IMR-90 (cell line): ENCODE measurements around the gene ZNF157. TPM values are rescaled to one million over a fixed set of nuclear protein-coding genes. Genes with fewer than 3 reads are reported as not detected.

ENCODE experiments used
- ATAC-seq: fragments of 200-7000 bp; cut with Tn5 transposase; 2 replicates; pipeline ENCODE4 v1.9.1; 2020; ENCODE audit warnings: low read depth, mild to moderate bottlenecking, moderate library complexity
- BruUV-seq: library from RNA; stranded (reverse); fragments of 400-500 nt; replicated peaks from 2 replicates; lab custom pipeline; 2021; lab: Mats Ljungman, UMichigan
- CTCF ChIA-PET: fragments of 300-600 bp; formaldehyde crosslinking; extraction: SDS; loops from one replicate; lab custom pipeline; 2021; ENCODE audit warnings: antibody characterized with exemption; lab: Yijun Ruan, JAX
- POLR2A ChIA-PET: fragments of 300-600 bp; sonication (Branson Sonifier 250); formaldehyde crosslinking; loops from one replicate; lab custom pipeline; 2022; ENCODE audit warnings: antibody characterized with exemption; ENCODE audit not compliant: unreplicated experiment; lab: Charles Lee
- DNase-seq: peaks from one replicate; pipeline ENCODE4 v3.0.0; 2013
- H2AFZ ChIP-seq: replicated peaks from 2 replicates; pipeline ENCODE3; 2013; ENCODE audit warnings: low read length, mild to moderate bottlenecking; ENCODE audit not compliant: poor library complexity
- H2AK5ac ChIP-seq: 2 replicates; pipeline ENCODE4 v1.6.1; 2013; ENCODE audit warnings: low read depth, low read length, inconsistent platforms
- H2AK9ac ChIP-seq: replicated peaks from 2 replicates; pipeline ENCODE3; 2013; ENCODE audit warnings: mild to moderate bottlenecking, low read depth, low read length, moderate library complexity; ENCODE audit not compliant: poor library complexity
- H2BK120ac ChIP-seq: 2 replicates; pipeline ENCODE4 v1.6.1; 2013; ENCODE audit warnings: low read depth, low read length, inconsistent platforms
- H2BK15ac ChIP-seq: 3 replicates; pipeline ENCODE4 v1.6.1; 2013; ENCODE audit warnings: low read depth, low read length, inconsistent platforms
- H2BK20ac ChIP-seq: 2 replicates; pipeline ENCODE4 v1.6.1; 2013; ENCODE audit warnings: low read depth, mild to moderate bottlenecking, inconsistent platforms, low read length, moderate library complexity
- H2BK5ac ChIP-seq: 2 replicates; pipeline ENCODE4 v1.6.1; 2013; ENCODE audit warnings: mild to moderate bottlenecking, low read depth, low read length, inconsistent platforms; ENCODE audit not compliant: poor library complexity, severe bottlenecking
- H3K14ac ChIP-seq: replicated peaks from 2 replicates; pipeline ENCODE4 v1.6.1; 2013; ENCODE audit warnings: low read depth, low read length, inconsistent platforms
- H3K18ac ChIP-seq: 2 replicates; pipeline ENCODE4 v1.6.1; 2013; ENCODE audit warnings: low read depth, low read length, control low read depth
- H3K23ac ChIP-seq: 2 replicates; pipeline ENCODE4 v1.6.1; 2013; ENCODE audit warnings: low read depth, low read length, inconsistent platforms
- H3K27ac ChIP-seq: 2 replicates; pipeline ENCODE4 v1.5.1; 2013; ENCODE audit warnings: mild to moderate bottlenecking, control low read depth, low read length; ENCODE audit not compliant: insufficient read depth
- H3K27me3 ChIP-seq: 2 replicates; pipeline ENCODE4 v1.6.1; 2013; ENCODE audit warnings: low read length; ENCODE audit not compliant: control insufficient read depth, insufficient read depth
- H3K36me3 ChIP-seq: 2 replicates; pipeline ENCODE4 v1.6.1; 2013; ENCODE audit warnings: low read length, mixed read lengths; ENCODE audit not compliant: control insufficient read depth, insufficient read depth
- H3K4ac ChIP-seq: 2 replicates; pipeline ENCODE4 v1.6.1; 2013; ENCODE audit warnings: low read depth, low read length, inconsistent platforms
- H3K4me1 ChIP-seq: 2 replicates; pipeline ENCODE4 v1.6.1; 2013; ENCODE audit warnings: low read length, mixed read lengths; ENCODE audit not compliant: control insufficient read depth, insufficient read depth
- H3K4me2 ChIP-seq: 2 replicates; pipeline ENCODE4 v1.6.1; 2013; ENCODE audit warnings: low read depth, mild to moderate bottlenecking, control low read depth, low read length, moderate library complexity
- H3K4me3 ChIP-seq: 2 replicates; pipeline ENCODE4 v1.5.1; 2013; ENCODE audit warnings: low read depth, mild to moderate bottlenecking, control low read depth, low read length, moderate library complexity; ENCODE audit not compliant: insufficient read depth
- H3K56ac ChIP-seq: 2 replicates; pipeline ENCODE4 v1.6.1; 2013; ENCODE audit warnings: low read length, inconsistent platforms; ENCODE audit not compliant: insufficient read depth; ENCODE audit errors: extremely low read depth
- H3K79me1 ChIP-seq, 2 experiments: 2 replicates each; pipeline ENCODE4 v1.6.1; 2013; ENCODE audit warnings: low read length in 2 of 2, inconsistent platforms in 1 of 2, low read depth in 1 of 2
- H3K9ac ChIP-seq: 2 replicates; pipeline ENCODE4 v1.6.1; 2013; ENCODE audit warnings: low read depth, low read length, control low read depth
- H3K9me1 ChIP-seq: 2 replicates; pipeline ENCODE4 v1.6.1; 2013; ENCODE audit warnings: low read length, inconsistent platforms; ENCODE audit not compliant: insufficient read depth
- H3K9me3 ChIP-seq: 2 replicates; pipeline ENCODE4 v1.6.1; 2013; ENCODE audit warnings: low read length; ENCODE audit not compliant: control insufficient read depth, insufficient read depth
- H4K20me1 ChIP-seq: 2 replicates; pipeline ENCODE4 v1.6.1; 2013; ENCODE audit warnings: low read length, inconsistent platforms; ENCODE audit not compliant: insufficient read depth
- H4K5ac ChIP-seq: 2 replicates; pipeline ENCODE4 v1.6.1; 2013; ENCODE audit warnings: mild to moderate bottlenecking, low read depth, low read length, control low read depth
- H4K8ac ChIP-seq, 2 experiments: 2 replicates each; pipeline ENCODE4 v1.6.1; 2013; ENCODE audit warnings: low read depth in 2 of 2, low read length in 2 of 2, control low read depth in 1 of 2, inconsistent platforms in 1 of 2
- H4K91ac ChIP-seq: 2 replicates; pipeline ENCODE4 v1.6.1; 2013; ENCODE audit warnings: low read depth, low read length, inconsistent platforms; ENCODE audit not compliant: insufficient read depth
- CEBPB ChIP-seq: IDR thresholded peaks from 2 replicates; pipeline ENCODE4 v1.6.1; 2012; ENCODE audit warnings: low read depth, low read length, improper control_type of control experiment
- CHD1 ChIP-seq: IDR thresholded peaks from 2 replicates; pipeline ENCODE4 v1.6.1; 2012; ENCODE audit warnings: low read depth, low read length, improper control_type of control experiment
- FOS ChIP-seq: fragments of 150-350 bp; IDR thresholded peaks from 2 replicates; pipeline ENCODE4 v1.6.1; 2016; ENCODE audit warnings: low read depth, low read length
- MAFK ChIP-seq: IDR thresholded peaks from 2 replicates; pipeline ENCODE4 v1.6.1; 2012; ENCODE audit warnings: low read depth, low read length, improper control_type of control experiment
- WGBS, 2 experiments: methylation state at CpG; one replicate each; pipeline versions ENCODE4 v1.1.5 to v1.1.7; 2013; ENCODE audit warnings: missing lambda C conversion rate in 2 of 2; ENCODE audit not compliant: insufficient read length in 1 of 2; ENCODE audit errors: extremely low coverage in 2 of 2; 5-methylcytosine and 5-hydroxymethylcytosine counted together
- dilution Hi-C: fragments of 300-500 bp; cut with HindIII; formaldehyde crosslinking; loops from one replicate; pipeline ENCODE4 v1.14.3; 2018; ENCODE audit warnings: low sequenced_read_pairs; ENCODE audit not compliant: unreplicated experiment
- in situ Hi-C: fragments of 300-500 bp; cut with MboI; formaldehyde crosslinking; loops from 3 replicates; pipeline ENCODE4 v1.14.3; 2019; ENCODE audit warnings: low sequenced_read_pairs, inconsistent platforms, mixed read lengths
- intact Hi-C: fragments of 100-400 bp; cut with micrococcal nuclease; formaldehyde crosslinking; loops from 2 replicates; pipeline ENCODE4 v1.10.0; 2022
- polyA plus RNA-seq, 3 experiments: library from polyadenylated mRNA; depleted of rRNA; stranded (reverse); fragments of >200 nt; gene quantifications; 2 replicates each; pipeline ENCODE4 v1.2.3, GENCODE V29; 2012; ENCODE audit warnings: low replicate concordance in 1 of 3
- total RNA-seq: library from RNA; depleted of rRNA; stranded (reverse); fragments of >200 nt; gene quantifications from 2 replicates; pipeline ENCODE4 v1.2.3, GENCODE V29; 2012

ZNF157 gene
- total and polyA plus RNA-seq, 2 of the 4 experiments (the other 2 are of a cell fraction), result under 0.01 TPM; not detected in 1

GRCh38 chrX:47430925-47431324 lies 60.5 kb downstream of the ZNF157 start:
- 100% methylated on average over 2 of the region's 5 CpGs; no CpG with 5 or more reads in 1 of the 2 experiments for WGBS, 2 experiments
- intact Hi-C loops (no loop called here), dilution Hi-C loops (no loop called here), in situ Hi-C loops (no loop called here)
- H3K4me3 ChIP-seq, result no peak overlapping the region
- ChIA-PET POLR2A (no interaction called here), CTCF (no interaction called here)
- no peak overlapping the region for H2BK120ac ChIP-seq
- no peak overlapping the region for H2AFZ ChIP-seq
- H3K4me1 ChIP-seq, result no peaks in the 10 kb centered on the region
- no peaks in the 10 kb centered on the region for H3K79me1 ChIP-seq
- TF ChIP-seq CHD1 (no peak), MAFK (no peak), CEBPB (peak; percentile 62), FOS (no peak)
- no peak overlapping the region for H3K18ac ChIP-seq
- no peak overlapping the region for H2BK20ac ChIP-seq
- H2BK5ac ChIP-seq, result no peak overlapping the region
- no TSS peak for BruUV-seq
- no peaks in the 10 kb centered on the region for H3K27me3 ChIP-seq
- no peak overlapping the region for H3K14ac ChIP-seq
- H3K9ac ChIP-seq, result no peak overlapping the region
- no peak overlapping the region for H4K5ac ChIP-seq
- ATAC-seq, result no peak
- no peaks in the 10 kb centered on the region for H4K20me1 ChIP-seq
- H4K91ac ChIP-seq, result no peak overlapping the region
- H2BK15ac ChIP-seq, result no peak overlapping the region
- no peak overlapping the region for H3K4ac ChIP-seq
- H3K23ac ChIP-seq, result no peak overlapping the region
- H3K56ac ChIP-seq, result no peak overlapping the region
- H2AK5ac ChIP-seq, result no peak overlapping the region
- H3K4me2 ChIP-seq, result no peak overlapping the region
- H3K9me1 ChIP-seq, result no peaks in the 10 kb centered on the region
- no peak overlapping the region for H2AK9ac ChIP-seq
- peaks cover 10% of the 10 kb centered on the region for H3K9me3 ChIP-seq
- no peak for DNase-seq
- no peak overlapping the region for H4K8ac ChIP-seq
- H3K27ac ChIP-seq, result no peak overlapping the region
- no peaks in the 10 kb centered on the region for H3K36me3 ChIP-seq
